Measurements from ENCODE around the gene DIS3L.
"Not testable (repeated sequence)": the region's sequence is repeated elsewhere in the genome, so short reads cannot be mapped to it uniquely, and the experiment has no call there.

DIS3L gene

GRCh38 chr15:66369773-66370651 lies 76.6 kb downstream of the DIS3L start:
- no peak for DNase-seq
- in situ Hi-C loops (cut with HindIII; ENCODE audit: low pct_ligation_motif_present, low pct_unique_long_range_greater_than_20kb, low sequenced_read_pairs) = no loop called here

GRCh38 chr15:66374179-66374578 lies 80.8 kb downstream of the DIS3L start:
- in situ Hi-C loops (cut with HindIII; ENCODE audit: low pct_ligation_motif_present, low pct_unique_long_range_greater_than_20kb, low sequenced_read_pairs) = no loop called here
- DNase-seq = no peak

- in situ Hi-C loops (cut with HindIII; ENCODE audit: low pct_ligation_motif_present, low pct_unique_long_range_greater_than_20kb, low sequenced_read_pairs) = no loop called here
- DNase-seq = no peak
Observed at GRCh38 chr15:66378814-66379430, 85.6 kb downstream of the DIS3L start.

- DNase-seq; in situ Hi-C loops (cut with HindIII; ENCODE audit: low pct_ligation_motif_present, low pct_unique_long_range_greater_than_20kb, low sequenced_read_pairs): not testable (repeated sequence)
Observed at GRCh38 chr15:66381376-66381775, 88.0 kb downstream of the DIS3L start.
